DND-41 (cell line): Measurements from ENCODE around the gene CC2D2B.

ENCODE experiments used
- ATAC-seq: fragments of 200-7000 bp; cut with Tn5 transposase; 3 replicates; pipeline ENCODE4 v1.9.1; 2021; ENCODE audit warnings: low read depth; ENCODE audit not compliant: insufficient read depth
- DNase-seq: peaks from one replicate; pipeline ENCODE4 v3.0.0-alpha.2; 2020
- H2AFZ ChIP-seq: 2 replicates; pipeline ENCODE4 v1.6.0; 2012; ENCODE audit warnings: low read depth, low read length
- H3K27ac ChIP-seq: 2 replicates; pipeline ENCODE4 v1.5.1; 2012; ENCODE audit warnings: low read length, inconsistent platforms
- H3K27me3 ChIP-seq: fragments of 200-600 bp; sonication (generic); 2 replicates; pipeline ENCODE4 v1.6.0; 2012; ENCODE audit warnings: low read length, mild to moderate bottlenecking, inconsistent platforms; ENCODE audit not compliant: insufficient read depth, poor library complexity
- H3K36me3 ChIP-seq: 2 replicates; pipeline ENCODE4 v1.5.1; 2012; ENCODE audit warnings: low read length, inconsistent platforms; ENCODE audit not compliant: insufficient read depth
- H3K4me1 ChIP-seq: 2 replicates; pipeline ENCODE4 v1.5.1; 2012; ENCODE audit warnings: mild to moderate bottlenecking, low read length; ENCODE audit not compliant: insufficient read depth
- H3K4me2 ChIP-seq: 2 replicates; pipeline ENCODE4 v1.6.0; 2012; ENCODE audit warnings: mild to moderate bottlenecking, moderate library complexity, low read length, inconsistent platforms; ENCODE audit not compliant: insufficient read depth
- H3K4me3 ChIP-seq, 2 experiments: fragments of 200-600 bp in 1 of 2; shearing (Covaris generic) in 1 of 2; 2 replicates each; pipeline ENCODE4 v1.5.1; 2012 to 2016; ENCODE audit warnings: inconsistent platforms in 2 of 2, low read length in 2 of 2, mild to moderate bottlenecking in 2 of 2, low read depth in 1 of 2, moderate library complexity in 1 of 2
- H3K79me2 ChIP-seq: 2 replicates; pipeline ENCODE4 v1.6.0; 2012; ENCODE audit warnings: low read length, inconsistent platforms; ENCODE audit not compliant: insufficient read depth
- H3K9ac ChIP-seq: 2 replicates; pipeline ENCODE4 v1.6.0; 2012; ENCODE audit warnings: low read depth, mild to moderate bottlenecking, inconsistent platforms, low read length, moderate library complexity
- H3K9me3 ChIP-seq: 2 replicates; pipeline ENCODE4 v1.5.1; 2012; ENCODE audit warnings: low read length, moderate library complexity, mild to moderate bottlenecking, inconsistent platforms; ENCODE audit not compliant: insufficient read depth, severe bottlenecking
- H4K20me1 ChIP-seq: 2 replicates; pipeline ENCODE4 v1.6.0; 2012; ENCODE audit warnings: low read length; ENCODE audit not compliant: insufficient read depth
- CTCF ChIP-seq: IDR thresholded peaks from 2 replicates; pipeline ENCODE4 v1.5.1; 2012; ENCODE audit warnings: borderline replicate concordance, low read length, moderate library complexity, mild to moderate bottlenecking; ENCODE audit not compliant: poor library complexity, severe bottlenecking; ENCODE audit errors: extremely low read depth
- EZH2 ChIP-seq: IDR thresholded peaks from 3 replicates; pipeline ENCODE4 v1.6.1; 2012; ENCODE audit warnings: borderline replicate concordance, low read depth, mild to moderate bottlenecking, moderate library complexity, low read length, inconsistent platforms; ENCODE audit not compliant: severe bottlenecking

The CC2D2B gene

GRCh38 chr10:95920798-95921426, 13.1 kb downstream of the CC2D2B start:
- Histone ChIP-seq H3K9ac (no peak overlapping the region), H3K79me2 (no peaks in the 10 kb centered on the region), H3K36me3 (no peaks in the 10 kb centered on the region), H3K9me3 (no peaks in the 10 kb centered on the region), H3K27me3 (no peaks in the 10 kb centered on the region), H2AFZ (no peak overlapping the region), H3K27ac (no peak overlapping the region), H4K20me1 (no peaks in the 10 kb centered on the region), H3K4me1 (no peaks in the 10 kb centered on the region), H3K4me3 (no peak overlapping the region), H3K4me2 (no peak overlapping the region)
- DNase-seq, result no peak
- ATAC-seq, result no peak
- no peak for TF ChIP-seq CTCF
- TF ChIP-seq EZH2, result no peak

GRCh38 chr10:95925033-95925432, 17.3 kb downstream of the CC2D2B start:
- H3K4me2 ChIP-seq, result no peak overlapping the region
- no peaks in the 10 kb centered on the region for H3K36me3 ChIP-seq
- H4K20me1 ChIP-seq, result no peaks in the 10 kb centered on the region
- H3K27ac ChIP-seq, result no peak overlapping the region
- H2AFZ ChIP-seq, result no peak overlapping the region
- H3K9ac ChIP-seq, result no peak overlapping the region
- ATAC-seq, result no peak
- TF ChIP-seq CTCF (no peak), EZH2 (no peak)
- DNase-seq, result no peak
- H3K79me2 ChIP-seq, result no peaks in the 10 kb centered on the region
- H3K4me1 ChIP-seq, result no peaks in the 10 kb centered on the region
- no peaks in the 10 kb centered on the region for H3K9me3 ChIP-seq
- H3K4me3 ChIP-seq, result no peak overlapping the region
- peaks cover 8% of the 10 kb centered on the region for H3K27me3 ChIP-seq

- Histone ChIP-seq H3K27me3 (no peaks in the 10 kb centered on the region), H3K4me2 (no peak overlapping the region), H3K79me2 (no peaks in the 10 kb centered on the region), H3K9me3 (no peaks in the 10 kb centered on the region), H4K20me1 (no peaks in the 10 kb centered on the region), H2AFZ (no peak overlapping the region), H3K4me3 (no peak overlapping the region), H3K9ac (no peak overlapping the region), H3K36me3 (no peaks in the 10 kb centered on the region), H3K4me1 (no peaks in the 10 kb centered on the region), H3K27ac (no peak overlapping the region)
- DNase-seq, result no peak
- no peak for ATAC-seq
- TF ChIP-seq EZH2, result no peak
- TF ChIP-seq CTCF, result no peak
Measured at GRCh38 chr10:95935429-95935828, 27.7 kb downstream of the CC2D2B start.
